ENCODE results near the gene ERCC4.
"Not testable (repeated sequence)": the region's sequence is repeated elsewhere in the genome, so short reads cannot be mapped to it uniquely, and the experiment has no call there.

The ERCC4 gene

GRCh38 chr16:13919683-13920509, at the start of gene ERCC4:
Gene ERCC4, plus strand, starts transcription at chr16:13920154. Its CDS starts 12 bp downstream, at chr16:13920166.
- peak; percentile 100 for DNase-seq

GRCh38 chr16:13873835-13874438, 46.0 kb upstream of the ERCC4 start:
- DNase-seq: no peak

- no peak for DNase-seq
Observed at GRCh38 chr16:13875614-13876284, 44.2 kb upstream of the ERCC4 start.

- no peak for DNase-seq
Observed at GRCh38 chr16:13883276-13883675, 36.7 kb upstream of the ERCC4 start.

- no peak for DNase-seq
Observed at GRCh38 chr16:13883881-13884280, 36.1 kb upstream of the ERCC4 start.

GRCh38 chr16:13885700-13886099, 34.3 kb upstream of the ERCC4 start:
- no peak for DNase-seq

GRCh38 chr16:13886608-13887007, 33.3 kb upstream of the ERCC4 start:
- DNase-seq: no peak

GRCh38 chr16:13889323-13889722, 30.6 kb upstream of the ERCC4 start:
- not testable (repeated sequence) for DNase-seq

- DNase-seq: no peak
Observed at GRCh38 chr16:13892301-13892700, 27.7 kb upstream of the ERCC4 start.

- DNase-seq: no peak
Observed at GRCh38 chr16:13895516-13895915, 24.4 kb upstream of the ERCC4 start.

- no peak for DNase-seq
Observed at GRCh38 chr16:13896543-13897182, 23.3 kb upstream of the ERCC4 start.

GRCh38 chr16:13897806-13898205, 22.1 kb upstream of the ERCC4 start:
- no peak for DNase-seq

GRCh38 chr16:13898233-13898632, 21.7 kb upstream of the ERCC4 start:
- no peak for DNase-seq

- no peak for DNase-seq
Observed at GRCh38 chr16:13902052-13902451, 17.9 kb upstream of the ERCC4 start.

GRCh38 chr16:13902677-13903076, 17.3 kb upstream of the ERCC4 start:
- DNase-seq: no peak

- no peak for DNase-seq
Observed at GRCh38 chr16:13904179-13904691, 15.7 kb upstream of the ERCC4 start.

- DNase-seq: not testable (repeated sequence)
Observed at GRCh38 chr16:13904822-13905221, 15.1 kb upstream of the ERCC4 start.

GRCh38 chr16:13906168-13907089, 13.5 kb upstream of the ERCC4 start:
- DNase-seq: no peak

- DNase-seq: no peak
Observed at GRCh38 chr16:13907431-13907830, 12.5 kb upstream of the ERCC4 start.

GRCh38 chr16:13909069-13909468, 10.9 kb upstream of the ERCC4 start:
- DNase-seq: no peak

GRCh38 chr16:13909872-13910303, 10.1 kb upstream of the ERCC4 start:
- DNase-seq: no peak

GRCh38 chr16:13911306-13911705, 8.6 kb upstream of the ERCC4 start:
- no peak for DNase-seq
